Vagina (tissue), 2 donors: ENCODE results near the gene ATP6V1C2.

Experiments used
- CTCF ChIP-seq, 3 experiments: fragments of 450-650 bp in 2 of 3; fragments of 200-600 bp in 1 of 3; sonication (generic) in 1 of 3; IDR thresholded peaks; one replicate each; pipeline ENCODE4 v1.5.1; 2017 to 2019; ENCODE audit warnings: antibody characterized with exemption in 3 of 3, mild to moderate bottlenecking in 2 of 3, moderate library complexity in 2 of 3
- POLR2AphosphoS5 ChIP-seq, 2 donors: sonication (generic); formaldehyde crosslinking; IDR thresholded peaks; one replicate each; pipeline ENCODE4 v1.9.0; 2017; ENCODE audit warnings: antibody characterized with exemption in 2 of 2, mild to moderate bottlenecking in 2 of 2, low read depth in 1 of 2; ENCODE audit not compliant: insufficient read depth in 1 of 2

- TF ChIP-seq CTCF (IDR thresholded peaks at IDR 0.05) (no peak), POLR2AphosphoS5 (IDR thresholded peaks at IDR 0.05; ENCODE audit: insufficient read depth in 1 of 2, low read depth in 1 of 2) (no peak)
These were observed 59.0 kb downstream of the ATP6V1C2 start for GRCh38 chr2:10780491-10780820.
